HepG2 (cell line): ENCODE data around the gene ZNF316. TPM values are rescaled to one million over a fixed set of nuclear protein-coding genes. Genes with fewer than 3 reads are reported as not detected.

Experiments
- ATAC-seq: fragments of 200-7000 bp; cut with Tn5 transposase; 3 replicates; pipeline ENCODE4 v1.9.1; 2020; ENCODE audit warnings: mild to moderate bottlenecking, moderate library complexity
- BruUV-seq: library from RNA; stranded (reverse); fragments of 400-500 nt; replicated peaks from 2 replicates; lab custom pipeline; 2021; lab: Mats Ljungman, UMichigan
- CTCF ChIA-PET: fragments of 300-600 bp; formaldehyde crosslinking; extraction: SDS; loops from one replicate; lab custom pipeline; 2021; ENCODE audit warnings: low total read pairs, inconsistent platforms, low intra/inter-chr PET ratio; lab: Yijun Ruan, JAX
- POLR2A ChIA-PET: fragments of 350-600 bp; sonication (Branson Sonifier 250); formaldehyde crosslinking; loops from one replicate; lab custom pipeline; 2020; ENCODE audit warnings: antibody characterized with exemption, inconsistent platforms; lab: Yijun Ruan, JAX
- DNase-seq: peaks from one replicate; pipeline ENCODE4 v3.0.0-alpha.2; 2015; ENCODE audit warnings: low spot score
- FAIRE-seq: peaks from 3 replicates; lab custom pipeline; 2011; peaks lifted over from hg19 to GRCh38; lab: Jason Lieb, UNC
- H2AFZ ChIP-seq: one replicate; pipeline ENCODE4 v1.6.1; 2011; ENCODE audit warnings: low read length, inconsistent platforms
- H3K27ac ChIP-seq: fragments of 300-600 bp; 3 replicates; pipeline ENCODE4 v1.8.0; 2011; ENCODE audit warnings: mixed run types, mild to moderate bottlenecking, mixed read lengths, low read length, inconsistent platforms; ENCODE audit not compliant: insufficient read depth; ENCODE audit errors: extremely low read length
- H3K27me3 ChIP-seq, 2 experiments: fragments of 200-600 bp in 1 of 2; 2 replicates in 1 of 2; 3 replicates in 1 of 2; pipeline versions ENCODE4 v1.6.0 to v1.8.0; 2011; ENCODE audit warnings: low read length in 2 of 2, mild to moderate bottlenecking in 2 of 2, moderate library complexity in 2 of 2, inconsistent platforms in 1 of 2; ENCODE audit not compliant: insufficient read depth in 2 of 2, control insufficient read depth in 1 of 2
- H3K36me3 ChIP-seq, 2 experiments: fragments of 200-600 bp in 1 of 2; replicated peaks in 1 of 2; 2 replicates in 1 of 2; 3 replicates in 1 of 2; pipeline versions ENCODE4 v1.5.1 to v1.8.0; 2011; ENCODE audit warnings: low read length in 2 of 2, inconsistent platforms in 1 of 2; ENCODE audit not compliant: insufficient read depth in 2 of 2, control insufficient read depth in 1 of 2
- H3K4me1 ChIP-seq: 2 replicates; pipeline ENCODE4 v1.5.1; 2012; ENCODE audit warnings: low read length, inconsistent platforms; ENCODE audit not compliant: insufficient read depth
- H3K4me2 ChIP-seq: 2 replicates; pipeline ENCODE4 v1.6.0; 2011; ENCODE audit warnings: low read depth, low read length, inconsistent platforms
- H3K4me3 ChIP-seq, 3 experiments: fragments of 200-600 bp in 1 of 3; sonication (generic), shearing (Covaris generic) in 1 of 3; replicated peaks in 1 of 3; 2 replicates each; pipeline ENCODE4 v1.5.1; 2011 to 2016; ENCODE audit warnings: low read length in 3 of 3, inconsistent platforms in 2 of 3, low read depth in 2 of 3, mild to moderate bottlenecking in 2 of 3, control low read depth in 1 of 3, mixed read lengths in 1 of 3; ENCODE audit not compliant: insufficient read depth in 1 of 3
- H3K79me2 ChIP-seq: one replicate; pipeline ENCODE4 v1.6.1; 2011; ENCODE audit warnings: low read length, inconsistent platforms; ENCODE audit not compliant: insufficient read depth
- H3K9ac ChIP-seq: 2 replicates; pipeline ENCODE4 v1.6.0; 2011; ENCODE audit warnings: mild to moderate bottlenecking, low read depth, low read length, inconsistent platforms; ENCODE audit not compliant: insufficient read depth
- H3K9me3 ChIP-seq: 2 replicates; pipeline ENCODE4 v1.5.1; 2012; ENCODE audit warnings: mild to moderate bottlenecking, low read length
- H4K20me1 ChIP-seq: 2 replicates; pipeline ENCODE4 v1.6.0; 2011; ENCODE audit warnings: inconsistent platforms, mild to moderate bottlenecking, low read length, moderate library complexity; ENCODE audit not compliant: insufficient read depth
- MXD3 ChIP-seq: IDR thresholded peaks from 2 replicates; pipeline ENCODE4 v1.6.1; 2016; ENCODE audit warnings: mild to moderate bottlenecking, missing biosample characterization, missing genetic modification reagents
- POLR2A ChIP-seq, 2 experiments: IDR thresholded peaks; 2 replicates each; pipeline ENCODE4 v1.6.1; 2011; ENCODE audit warnings: low read depth in 2 of 2, low read length in 2 of 2, mild to moderate bottlenecking in 1 of 2, moderate library complexity in 1 of 2; ENCODE audit not compliant: insufficient read depth in 1 of 2
- RARG ChIP-seq: sonication (generic); formaldehyde crosslinking; IDR thresholded peaks from 2 replicates; pipeline ENCODE4 v1.4.0; 2020; ENCODE audit warnings: low read depth, mild to moderate bottlenecking, missing genetic modification reagents
- REPIN1 ChIP-seq: sonication (generic); formaldehyde crosslinking; IDR thresholded peaks from 2 replicates; pipeline ENCODE4 v1.8.0; 2022; ENCODE audit warnings: missing genetic modification reagents, low read depth, mild to moderate bottlenecking, borderline replicate concordance
- SNAPC4 ChIP-seq: sonication (generic); formaldehyde crosslinking; IDR thresholded peaks from 2 replicates; pipeline ENCODE4 v1.4.0; 2020; ENCODE audit warnings: mild to moderate bottlenecking, missing genetic modification reagents
- TEAD2 ChIP-seq: sonication (generic); formaldehyde crosslinking; IDR thresholded peaks from 2 replicates; pipeline ENCODE4 v1.9.0; 2021; ENCODE audit warnings: missing genetic modification reagents
- ZNF121 ChIP-seq: sonication (generic); formaldehyde crosslinking; IDR thresholded peaks from 2 replicates; pipeline ENCODE4 v1.5.0; 2020; ENCODE audit warnings: mild to moderate bottlenecking, missing genetic modification reagents
- ZNF33A ChIP-seq: sonication (generic); formaldehyde crosslinking; IDR thresholded peaks from 2 replicates; pipeline ENCODE4 v1.5.1; 2020; ENCODE audit warnings: missing genetic modification reagents, mild to moderate bottlenecking, moderate library complexity, borderline replicate concordance
- ZNF747 ChIP-seq: sonication (generic); formaldehyde crosslinking; IDR thresholded peaks from 2 replicates; pipeline ENCODE4 v1.8.1; 2023; ENCODE audit warnings: missing genetic modification reagents, mild to moderate bottlenecking, borderline replicate concordance
- ZNF75D ChIP-seq: sonication (generic); formaldehyde crosslinking; IDR thresholded peaks from 2 replicates; pipeline ENCODE4 v1.8.1; 2023; ENCODE audit warnings: missing genetic modification reagents, mild to moderate bottlenecking, borderline replicate concordance
- WGBS: methylation state at CpG from one replicate; pipeline ENCODE4 v1.1.6; 2017; ENCODE audit warnings: low lambda C conversion rate; 5-methylcytosine and 5-hydroxymethylcytosine counted together
- in situ Hi-C: cut with HindIII; loops from 2 replicates; pipeline ENCODE4 v1.10.0; 2017; ENCODE audit warnings: low pct_unique_long_range_greater_than_20kb; ENCODE audit not compliant: extremely low pct_ligation_motif_present
- intact Hi-C: fragments of 100-400 bp; cut with micrococcal nuclease; formaldehyde crosslinking; loops from one replicate; pipeline ENCODE4 v1.10.0; 2022; ENCODE audit not compliant: unreplicated experiment
- polyA plus RNA-seq, 8 experiments: library from polyadenylated mRNA; depleted of rRNA in 3 of 8; stranded (reverse) in 7 of 8; unstranded in 1 of 8; fragments of >200 nt; fragmentation: Illumina TruSeq in 4 of 8; extraction: Trizol in 4 of 8; gene quantifications; 2 replicates each; pipeline versions ENCODE4 v1.2.1 to v1.2.3, GENCODE V29; 2011 to 2016; ENCODE audit warnings: low read depth in 4 of 8, missing spikeins in 1 of 8, mixed read lengths in 1 of 8; ENCODE audit not compliant: insufficient read depth in 1 of 8
- total RNA-seq, 5 experiments: library from RNA; depleted of rRNA; stranded (reverse); fragments of >200 nt; fragmentation: Illumina TruSeq; extraction: Trizol; gene quantifications; 2 replicates each; pipeline ENCODE4 v1.2.3, GENCODE V29; 2016; ENCODE audit warnings: low read depth in 1 of 5
- TF ChIP-seq, protein P1 (sequence below): sonication (generic); formaldehyde crosslinking; IDR thresholded peaks from 2 replicates; pipeline ENCODE4 v1.4.0; 2020; ENCODE audit warnings: mild to moderate bottlenecking, low read depth, missing genetic modification reagents
- TF ChIP-seq, protein P2 (sequence below): sonication (generic); formaldehyde crosslinking; IDR thresholded peaks from 2 replicates; pipeline ENCODE4 v1.5.1; 2020; ENCODE audit warnings: missing genetic modification reagents, mild to moderate bottlenecking, borderline replicate concordance
- TF ChIP-seq, protein P3 (sequence below): sonication (generic); formaldehyde crosslinking; IDR thresholded peaks from 2 replicates; pipeline ENCODE4 v1.4.0; 2020; ENCODE audit warnings: mild to moderate bottlenecking, missing genetic modification reagents
- TF ChIP-seq, protein P4 (sequence below): sonication (generic); formaldehyde crosslinking; IDR thresholded peaks from 2 replicates; pipeline ENCODE4 v1.8.1; 2023; ENCODE audit warnings: mild to moderate bottlenecking, missing genetic modification reagents, borderline replicate concordance

Gene ZNF316
- total and polyA plus RNA-seq, 2 of the 13 experiments (the other 11 are each of a cell fraction or from before 2014, with no cell fraction given) = 4.3 to 9.9 TPM

DNA sequence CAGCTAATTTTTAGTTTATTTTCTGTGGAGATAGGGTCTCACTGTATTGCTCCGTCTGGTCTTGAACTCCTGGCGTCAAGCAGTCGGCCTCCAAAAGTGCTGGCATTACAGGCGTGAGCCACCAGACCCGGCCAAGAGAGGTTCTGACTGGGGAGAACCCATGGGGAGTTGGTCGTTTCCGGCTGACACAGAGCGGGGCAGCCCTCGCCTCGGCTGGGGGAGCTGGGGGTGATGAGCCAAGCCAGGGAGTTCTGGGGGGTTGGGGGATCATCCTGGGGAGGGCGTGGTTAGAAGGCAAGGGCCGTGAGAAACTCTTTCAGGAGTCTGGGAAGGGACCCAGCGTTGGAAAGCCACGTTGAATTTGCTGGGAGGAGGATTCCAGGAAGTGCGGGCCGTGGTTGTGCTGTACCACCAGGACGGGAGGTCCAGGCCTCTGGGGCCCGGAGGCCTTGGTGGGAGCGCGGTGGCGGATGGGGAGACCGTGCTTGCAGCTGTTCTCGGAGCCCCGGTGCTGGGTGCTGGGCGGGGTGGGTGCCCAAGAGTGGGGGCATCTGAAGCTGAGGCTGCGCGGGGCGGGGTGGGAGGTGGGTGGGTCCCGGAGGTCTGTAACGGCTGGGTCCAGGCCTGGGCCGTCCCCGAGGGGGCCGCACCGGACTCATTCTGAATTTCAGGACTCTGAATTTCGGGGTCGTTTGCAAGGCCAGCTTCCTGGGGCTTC is 30.1 kb upstream of the ZNF316 start:
- POLR2A ChIA-PET = no interaction called here
- Histone ChIP-seq H3K79me2 (no peaks in the 10 kb centered on the region), H2AFZ (no peak overlapping the region), H3K36me3 (peaks cover 0 to 22% of the 10 kb centered on the region in 2 experiments; a peak in 3 of 5 replicates), H3K27me3 (no peaks in the 10 kb centered on the region), H3K9me3 (no peaks in the 10 kb centered on the region), H3K9ac (no peak overlapping the region), H3K4me1 (no peaks in the 10 kb centered on the region), H3K27ac (no peak overlapping the region), H3K4me3 (no peak overlapping the region), H3K4me2 (no peak overlapping the region), H4K20me1 (no peaks in the 10 kb centered on the region; the same call in 1 of the 2 replicates)
- no peak for FAIRE-seq
- CTCF ChIA-PET = no interaction called here
- intact Hi-C loops (no loop called here), in situ Hi-C loops (no loop called here)
- 97% methylated on average over 25 of the region's 36 CpGs for WGBS
- BruUV-seq = no TSS peak
- DNase-seq = no peak
- ATAC-seq = no peak
- TF ChIP-seq ZNF75D (CRISPR knock-in tag) (no peak), POLR2A (IDR thresholded peaks at IDR 0.05; ENCODE audit: insufficient read depth in 1 of 2, low read depth in 2 of 2, low read length in 2 of 2) (no peak), TEAD2 (CRISPR knock-in tag) (no peak), ZNF121 (no peak), REPIN1 (no peak), MXD3 (no peak), ZNF33A (CRISPR knock-in tag) (no peak), ZNF747 (CRISPR knock-in tag) (no peak), RARG (CRISPR knock-in tag) (no peak), SNAPC4 (no peak)
- TF ChIP-seq, protein P1, sequence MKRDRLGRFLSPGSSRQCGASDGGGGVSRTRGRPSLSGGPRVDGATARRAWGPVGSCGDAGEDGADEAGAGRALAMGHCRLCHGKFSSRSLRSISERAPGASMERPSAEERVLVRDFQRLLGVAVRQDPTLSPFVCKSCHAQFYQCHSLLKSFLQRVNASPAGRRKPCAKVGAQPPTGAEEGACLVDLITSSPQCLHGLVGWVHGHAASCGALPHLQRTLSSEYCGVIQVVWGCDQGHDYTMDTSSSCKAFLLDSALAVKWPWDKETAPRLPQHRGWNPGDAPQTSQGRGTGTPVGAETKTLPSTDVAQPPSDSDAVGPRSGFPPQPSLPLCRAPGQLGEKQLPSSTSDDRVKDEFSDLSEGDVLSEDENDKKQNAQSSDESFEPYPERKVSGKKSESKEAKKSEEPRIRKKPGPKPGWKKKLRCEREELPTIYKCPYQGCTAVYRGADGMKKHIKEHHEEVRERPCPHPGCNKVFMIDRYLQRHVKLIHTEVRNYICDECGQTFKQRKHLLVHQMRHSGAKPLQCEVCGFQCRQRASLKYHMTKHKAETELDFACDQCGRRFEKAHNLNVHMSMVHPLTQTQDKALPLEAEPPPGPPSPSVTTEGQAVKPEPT = no peak
- TF ChIP-seq, protein P2, sequence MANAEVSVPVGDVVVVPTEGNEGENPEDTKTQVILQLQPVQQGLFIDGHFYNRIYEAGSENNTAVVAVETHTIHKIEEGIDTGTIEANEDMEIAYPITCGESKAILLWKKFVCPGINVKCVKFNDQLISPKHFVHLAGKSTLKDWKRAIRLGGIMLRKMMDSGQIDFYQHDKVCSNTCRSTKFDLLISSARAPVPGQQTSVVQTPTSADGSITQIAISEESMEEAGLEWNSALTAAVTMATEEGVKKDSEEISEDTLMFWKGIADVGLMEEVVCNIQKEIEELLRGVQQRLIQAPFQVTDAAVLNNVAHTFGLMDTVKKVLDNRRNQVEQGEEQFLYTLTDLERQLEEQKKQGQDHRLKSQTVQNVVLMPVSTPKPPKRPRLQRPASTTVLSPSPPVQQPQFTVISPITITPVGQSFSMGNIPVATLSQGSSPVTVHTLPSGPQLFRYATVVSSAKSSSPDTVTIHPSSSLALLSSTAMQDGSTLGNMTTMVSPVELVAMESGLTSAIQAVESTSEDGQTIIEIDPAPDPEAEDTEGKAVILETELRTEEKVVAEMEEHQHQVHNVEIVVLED (CRISPR knock-in tag) = no peak
- TF ChIP-seq, protein P3, sequence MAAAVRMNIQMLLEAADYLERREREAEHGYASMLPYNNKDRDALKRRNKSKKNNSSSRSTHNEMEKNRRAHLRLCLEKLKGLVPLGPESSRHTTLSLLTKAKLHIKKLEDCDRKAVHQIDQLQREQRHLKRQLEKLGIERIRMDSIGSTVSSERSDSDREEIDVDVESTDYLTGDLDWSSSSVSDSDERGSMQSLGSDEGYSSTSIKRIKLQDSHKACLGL (CRISPR knock-in tag) = no peak
- TF ChIP-seq, protein P4, sequence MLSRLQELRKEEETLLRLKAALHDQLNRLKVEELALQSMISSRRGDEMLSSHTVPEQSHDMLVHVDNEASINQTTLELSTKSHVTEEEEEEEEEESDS = no peak
